ENCODE measurements around the gene ZNF83.

ZNF83 gene

DNA sequence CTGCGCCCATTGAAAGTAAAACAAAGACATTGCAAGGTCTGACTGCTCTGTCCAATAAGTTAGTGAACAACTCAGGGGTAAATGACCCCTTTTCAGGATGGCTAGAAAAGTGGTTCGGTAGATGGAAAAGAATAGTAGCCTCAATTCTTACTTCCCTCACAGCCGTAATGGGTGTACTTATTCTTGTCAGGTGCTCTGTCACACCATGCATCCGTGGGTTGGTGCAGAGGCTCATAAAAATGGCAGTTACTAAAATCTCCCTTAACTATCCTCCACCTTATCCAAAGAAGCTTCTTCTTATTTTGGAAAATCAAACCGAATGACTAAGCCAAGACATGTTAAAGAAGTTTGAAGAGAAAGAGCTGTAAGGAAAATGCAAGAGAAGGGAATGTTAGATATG is 31.4 kb upstream of the ZNF83 start:
- TF ChIP-seq, protein P1, sequence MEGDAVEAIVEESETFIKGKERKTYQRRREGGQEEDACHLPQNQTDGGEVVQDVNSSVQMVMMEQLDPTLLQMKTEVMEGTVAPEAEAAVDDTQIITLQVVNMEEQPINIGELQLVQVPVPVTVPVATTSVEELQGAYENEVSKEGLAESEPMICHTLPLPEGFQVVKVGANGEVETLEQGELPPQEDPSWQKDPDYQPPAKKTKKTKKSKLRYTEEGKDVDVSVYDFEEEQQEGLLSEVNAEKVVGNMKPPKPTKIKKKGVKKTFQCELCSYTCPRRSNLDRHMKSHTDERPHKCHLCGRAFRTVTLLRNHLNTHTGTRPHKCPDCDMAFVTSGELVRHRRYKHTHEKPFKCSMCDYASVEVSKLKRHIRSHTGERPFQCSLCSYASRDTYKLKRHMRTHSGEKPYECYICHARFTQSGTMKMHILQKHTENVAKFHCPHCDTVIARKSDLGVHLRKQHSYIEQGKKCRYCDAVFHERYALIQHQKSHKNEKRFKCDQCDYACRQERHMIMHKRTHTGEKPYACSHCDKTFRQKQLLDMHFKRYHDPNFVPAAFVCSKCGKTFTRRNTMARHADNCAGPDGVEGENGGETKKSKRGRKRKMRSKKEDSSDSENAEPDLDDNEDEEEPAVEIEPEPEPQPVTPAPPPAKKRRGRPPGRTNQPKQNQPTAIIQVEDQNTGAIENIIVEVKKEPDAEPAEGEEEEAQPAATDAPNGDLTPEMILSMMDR (IDR thresholded peaks at IDR 0.05; ENCODE audit: extremely low read depth, missing control alignments), result no peak
- no peak for DNase-seq (ENCODE audit: low spot score)

DNA sequence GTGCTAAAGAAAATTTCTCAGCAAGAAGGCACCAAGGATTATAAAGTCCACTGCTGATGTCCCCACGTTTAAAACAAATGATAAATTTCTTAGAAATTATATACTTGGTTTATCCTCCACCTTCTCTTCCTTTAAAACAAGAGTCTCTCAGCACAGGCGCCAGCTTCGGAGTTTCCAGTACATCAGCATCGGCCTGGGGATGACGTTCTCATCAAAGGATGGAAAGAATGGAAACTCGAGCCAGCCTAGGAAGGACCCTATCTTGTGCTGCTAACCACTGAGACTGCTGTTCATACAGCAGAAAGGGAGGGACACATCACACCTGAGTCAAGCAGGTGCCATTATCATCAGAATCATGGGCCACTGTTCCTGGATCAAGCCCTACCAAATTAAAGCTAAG is 29.8 kb upstream of the ZNF83 start:
- TF ChIP-seq, protein P1 (IDR thresholded peaks at IDR 0.05; ENCODE audit: extremely low read depth, missing control alignments), result no peak
- no peak for DNase-seq (ENCODE audit: low spot score)

DNA sequence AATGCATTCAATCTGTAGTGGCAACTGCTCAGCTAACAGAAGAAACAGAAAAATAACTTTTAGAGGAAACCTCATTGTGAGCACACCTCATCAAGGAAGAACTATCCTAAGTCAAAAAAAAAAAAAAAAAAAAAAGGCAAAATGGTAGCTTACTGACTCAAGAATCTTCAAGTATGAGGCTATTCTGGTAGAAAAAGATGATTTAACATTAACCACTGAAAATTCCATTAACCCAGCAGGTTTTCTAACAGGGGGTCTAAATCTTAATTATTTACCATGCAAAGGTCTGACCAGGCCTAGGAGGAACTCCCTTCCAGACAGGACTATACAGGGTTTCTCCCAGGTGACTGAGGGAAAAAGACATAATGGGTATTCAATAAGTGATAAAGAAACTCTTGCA is 28.4 kb upstream of the ZNF83 start:
- no peak for DNase-seq (ENCODE audit: low spot score)
- TF ChIP-seq, protein P1 (IDR thresholded peaks at IDR 0.05; ENCODE audit: extremely low read depth, missing control alignments), result no peak

DNA sequence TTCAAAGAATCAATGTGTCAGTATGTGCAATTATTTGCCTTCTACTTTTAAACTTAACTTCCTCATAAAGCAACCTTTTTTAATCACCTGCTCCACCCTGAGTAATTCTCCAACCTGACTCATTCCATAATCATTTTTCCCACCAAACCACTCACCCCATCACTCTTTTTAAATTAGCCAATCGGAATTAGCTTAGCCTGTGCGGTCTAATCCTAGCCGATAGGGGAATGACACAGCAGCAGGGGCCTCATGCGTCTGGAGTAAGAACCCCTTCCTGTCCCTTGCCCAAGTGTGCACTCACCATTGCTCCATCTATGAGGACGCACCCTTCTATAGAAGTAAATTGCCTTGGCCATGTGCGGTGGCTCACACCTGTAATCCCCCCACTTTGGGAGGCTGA is 27.4 kb upstream of the ZNF83 start:
- TF ChIP-seq, protein P1 (IDR thresholded peaks at IDR 0.05; ENCODE audit: extremely low read depth, missing control alignments), result no peak
- no peak for DNase-seq (ENCODE audit: low spot score)

DNA sequence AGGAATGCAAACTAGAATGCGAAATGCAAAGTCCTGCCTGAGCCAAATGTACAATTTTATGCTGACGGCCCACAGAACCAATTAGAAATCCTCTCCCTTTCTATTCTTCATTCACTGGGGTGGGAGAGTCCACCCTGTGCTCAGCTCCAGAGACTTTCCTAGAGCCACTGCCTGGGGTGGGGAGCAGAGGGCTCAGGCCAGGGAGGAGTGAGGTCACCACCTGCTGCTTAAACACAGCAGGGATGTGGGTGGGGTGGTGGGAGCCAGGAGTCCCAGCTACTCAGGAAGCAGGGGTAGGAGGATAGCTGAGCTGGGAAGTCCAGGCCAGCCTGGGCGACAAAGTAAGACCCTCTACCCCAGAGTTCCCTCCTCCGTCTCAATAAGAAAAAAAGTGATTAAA is 26.9 kb upstream of the ZNF83 start:
- no peak for DNase-seq (ENCODE audit: low spot score)
- TF ChIP-seq, protein P1 (IDR thresholded peaks at IDR 0.05; ENCODE audit: extremely low read depth, missing control alignments), result no peak

DNA sequence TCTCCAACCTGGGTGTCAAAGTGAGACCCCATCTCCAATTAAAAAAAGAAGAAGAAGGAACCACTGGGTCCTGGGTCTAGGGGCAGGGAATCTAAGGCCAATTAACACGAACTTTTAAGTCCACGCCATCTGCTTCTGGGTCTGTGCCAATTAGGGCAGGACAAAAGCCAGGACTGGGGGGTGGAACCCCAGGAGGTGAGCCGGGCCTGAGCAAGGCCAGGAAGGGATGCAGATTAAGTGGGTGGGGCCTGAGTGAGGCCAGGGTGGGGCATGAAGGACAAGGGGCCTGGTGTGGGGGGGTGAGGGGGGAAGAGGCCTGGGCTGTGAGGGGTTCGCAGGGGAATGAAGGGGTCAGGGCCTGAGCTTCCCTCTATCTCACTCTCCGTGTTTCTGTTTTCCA is 26.3 kb upstream of the ZNF83 start:
- DNase-seq (ENCODE audit: low spot score), result no peak
- TF ChIP-seq, protein P1 (IDR thresholded peaks at IDR 0.05; ENCODE audit: extremely low read depth, missing control alignments), result no peak

DNA sequence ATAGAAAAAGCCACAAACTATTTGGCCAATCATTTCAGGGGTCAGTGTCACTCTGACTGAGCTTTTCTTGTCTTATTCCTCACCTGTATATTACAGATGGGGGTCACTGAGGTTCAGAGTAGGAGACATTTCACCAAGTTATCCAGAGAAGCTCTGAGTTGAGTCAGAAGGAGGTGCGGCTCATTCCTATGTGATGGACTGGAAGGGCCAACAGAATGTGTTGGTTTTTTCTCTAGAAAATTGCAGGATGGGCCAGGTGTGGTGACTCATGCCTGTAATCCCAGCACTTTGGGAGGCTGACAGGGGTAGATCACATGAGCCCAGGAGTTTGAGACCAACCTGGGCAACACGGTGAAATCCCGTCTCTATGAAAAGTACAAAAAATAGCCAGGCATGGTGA is 24.5 kb upstream of the ZNF83 start:
- TF ChIP-seq, protein P1 (IDR thresholded peaks at IDR 0.05; ENCODE audit: extremely low read depth, missing control alignments), result no peak

More for the DNA sequence above, 24.5 kb upstream of the ZNF83 start:
- DNase-seq (ENCODE audit: low spot score), result no peak

All from GM20000 (cell line).